ENCODE measurements around the gene CAPZB. TPM values are rescaled to one million over a fixed set of nuclear protein-coding genes. Genes with fewer than 3 reads are reported as not detected.
A peak's percentile ranks its signal among the peaks of the same experiment; 100 is the strongest.

The CAPZB gene
- polyA plus RNA-seq, 1 experiment, result 312 TPM

DNA sequence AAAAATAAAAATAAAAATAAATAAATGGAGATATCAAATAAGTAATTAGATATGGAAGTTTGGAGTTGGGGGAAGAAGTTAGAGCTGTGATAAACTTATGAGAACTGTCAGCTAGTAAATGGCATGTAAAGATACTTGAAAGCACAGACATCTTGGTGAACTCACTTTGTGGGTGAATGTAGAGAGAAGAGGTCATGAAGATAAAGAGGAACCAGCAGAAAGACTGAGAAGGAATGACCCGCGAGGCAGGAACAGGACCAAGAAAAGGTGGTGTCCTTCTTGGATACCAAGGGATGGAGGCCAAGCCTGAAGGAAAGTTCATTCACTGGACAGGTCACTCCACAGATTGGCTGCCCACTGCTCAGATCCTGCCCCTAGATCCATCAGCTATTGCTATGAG, 4.7 kb upstream of the CAPZB start:
- ChIA-PET CTCF (interaction anchor here (0.9 kb wide), 1 partner anchor 214 kb away, joined by 3 read pairs; no protein-coding TSS in a partner anchor), POLR2A (no interaction called here)
- H3K27ac ChIP-seq (ENCODE audit: low read depth, low read length), result no peak overlapping the region
- TF ChIP-seq, protein P1, sequence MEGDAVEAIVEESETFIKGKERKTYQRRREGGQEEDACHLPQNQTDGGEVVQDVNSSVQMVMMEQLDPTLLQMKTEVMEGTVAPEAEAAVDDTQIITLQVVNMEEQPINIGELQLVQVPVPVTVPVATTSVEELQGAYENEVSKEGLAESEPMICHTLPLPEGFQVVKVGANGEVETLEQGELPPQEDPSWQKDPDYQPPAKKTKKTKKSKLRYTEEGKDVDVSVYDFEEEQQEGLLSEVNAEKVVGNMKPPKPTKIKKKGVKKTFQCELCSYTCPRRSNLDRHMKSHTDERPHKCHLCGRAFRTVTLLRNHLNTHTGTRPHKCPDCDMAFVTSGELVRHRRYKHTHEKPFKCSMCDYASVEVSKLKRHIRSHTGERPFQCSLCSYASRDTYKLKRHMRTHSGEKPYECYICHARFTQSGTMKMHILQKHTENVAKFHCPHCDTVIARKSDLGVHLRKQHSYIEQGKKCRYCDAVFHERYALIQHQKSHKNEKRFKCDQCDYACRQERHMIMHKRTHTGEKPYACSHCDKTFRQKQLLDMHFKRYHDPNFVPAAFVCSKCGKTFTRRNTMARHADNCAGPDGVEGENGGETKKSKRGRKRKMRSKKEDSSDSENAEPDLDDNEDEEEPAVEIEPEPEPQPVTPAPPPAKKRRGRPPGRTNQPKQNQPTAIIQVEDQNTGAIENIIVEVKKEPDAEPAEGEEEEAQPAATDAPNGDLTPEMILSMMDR (IDR thresholded peaks at IDR 0.05; ENCODE audit: low read depth, low read length), result no peak
- H3K4me3 ChIP-seq (ENCODE audit: low read depth, low read length), result no peak overlapping the region
- H3K27me3 ChIP-seq (ENCODE audit: control insufficient read depth, insufficient read depth, low read length), result no peaks in the 10 kb centered on the region
- DNase-seq (ENCODE audit: low read depth, low spot score), result no peak
- H3K9me3 ChIP-seq (ENCODE audit: control insufficient read depth, insufficient read depth, low read length), result no peaks in the 10 kb centered on the region; the same call in 1 of the 2 replicates

DNA sequence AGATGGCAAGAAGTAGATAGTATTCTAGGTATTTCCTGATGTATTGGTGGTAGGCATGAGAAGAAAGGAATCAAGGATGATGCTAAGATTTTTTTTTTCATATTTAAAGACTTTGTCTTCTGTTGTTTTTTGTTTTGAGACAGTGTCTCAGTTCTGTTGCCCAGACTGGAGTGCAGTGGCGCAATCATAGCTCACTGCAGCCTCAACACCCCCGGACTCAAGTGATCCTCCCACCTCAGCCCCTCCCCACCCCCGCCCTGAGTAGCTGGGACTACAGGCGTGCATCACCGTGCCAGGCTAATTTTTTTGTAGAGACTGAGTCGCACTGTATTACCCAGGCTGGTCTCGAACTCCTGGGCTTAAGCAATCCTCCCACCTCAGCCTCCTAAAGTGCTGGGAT, 2.8 kb upstream of the CAPZB start:
- TF ChIP-seq, protein P1 (IDR thresholded peaks at IDR 0.05; ENCODE audit: low read depth, low read length), result no peak

DNA sequence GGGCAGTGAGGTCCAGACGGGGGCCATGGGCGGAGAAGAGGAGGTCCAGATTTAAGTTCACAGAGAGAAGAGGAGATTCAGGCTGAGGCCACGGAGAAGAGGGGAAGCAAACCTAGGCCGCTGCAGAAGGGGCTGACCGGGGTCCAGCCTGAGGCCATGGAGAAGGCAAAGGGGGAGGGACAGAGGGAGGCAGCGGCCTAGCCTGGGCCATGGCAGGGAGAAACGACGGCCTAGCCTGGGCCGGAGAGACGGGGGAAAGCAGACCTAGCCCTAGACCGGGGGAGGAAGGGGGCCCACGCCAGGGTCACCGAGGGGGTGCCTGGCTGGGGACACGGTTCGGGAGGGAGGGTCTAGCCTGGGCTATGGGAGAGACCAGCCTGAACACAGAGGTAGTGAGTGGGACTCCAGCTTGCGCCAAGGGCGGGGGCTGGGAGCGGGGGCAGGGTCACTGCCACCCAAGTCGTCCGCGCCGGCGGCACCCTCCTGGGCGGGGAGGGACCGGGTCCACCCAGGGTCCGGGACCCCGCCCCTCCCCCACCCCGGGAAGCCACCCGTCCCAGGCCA, 459 bp downstream of the CAPZB start:
- TF ChIP-seq, protein P1 (IDR thresholded peaks at IDR 0.05; ENCODE audit: low read depth, low read length), result no peak
- ChIA-PET POLR2A (interaction anchor here (0.5 kb wide), 2 partner anchors 11 to 126 kb away, joined by 4 to 6 read pairs; no protein-coding TSS in a partner anchor), CTCF (interaction anchor here (1.0 kb wide), 2 partner anchors 16 to 169 kb away, joined by 3 to 4 read pairs; no protein-coding TSS in a partner anchor)
- DNase-seq (ENCODE audit: low read depth, low spot score), result no peak
- Histone ChIP-seq H3K27ac (ENCODE audit: low read depth, low read length) (peak overlapping the region; percentile 78), H3K4me3 (ENCODE audit: low read depth, low read length) (peak overlapping the region; percentile 94), H3K9me3 (ENCODE audit: control insufficient read depth, insufficient read depth, low read length) (peaks cover 3% of the 10 kb centered on the region; the same call in 1 of the 2 replicates), H3K27me3 (ENCODE audit: control insufficient read depth, insufficient read depth, low read length) (no peaks in the 10 kb centered on the region)

More for the DNA sequence above, 2.8 kb upstream of the CAPZB start:
- Histone ChIP-seq H3K27ac (ENCODE audit: low read depth, low read length) (no peak overlapping the region), H3K4me3 (ENCODE audit: low read depth, low read length) (no peak overlapping the region), H3K9me3 (ENCODE audit: control insufficient read depth, insufficient read depth, low read length) (peaks cover 3% of the 10 kb centered on the region; the same call in 1 of the 2 replicates), H3K27me3 (ENCODE audit: control insufficient read depth, insufficient read depth, low read length) (no peaks in the 10 kb centered on the region)
- POLR2A ChIA-PET, result no interaction called here
- DNase-seq (ENCODE audit: low read depth, low spot score), result no peak
- CTCF ChIA-PET, result interaction anchor here (0.5 to 2.0 kb wide), 16 partner anchors 8 to 172 kb away, joined by 3 to 8 read pairs (median 4); no protein-coding TSS in a partner anchor

DNA sequence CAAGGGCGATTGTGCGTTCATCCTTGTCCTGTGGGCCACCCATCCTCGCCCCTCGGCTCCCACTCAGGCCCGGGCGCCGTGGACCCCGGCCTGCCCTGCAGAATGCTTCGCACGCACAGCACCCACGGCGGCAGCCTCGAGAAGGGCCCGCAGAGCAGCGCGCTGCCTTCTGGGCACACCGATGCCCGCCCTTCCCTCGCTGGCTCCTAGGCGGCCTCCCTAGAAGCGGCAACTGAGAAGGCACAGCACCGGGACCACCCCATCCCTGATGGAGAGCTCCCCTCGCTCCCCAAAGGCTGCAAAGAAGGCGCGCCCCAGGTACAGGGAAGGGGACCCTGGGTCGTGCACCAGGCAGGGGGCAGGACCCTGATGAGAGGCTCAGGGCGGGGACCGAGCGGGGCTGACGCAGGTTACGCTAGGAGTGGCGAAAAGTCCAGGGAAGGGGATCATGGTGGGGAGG, 971 bp downstream of the CAPZB start:
- H3K27me3 ChIP-seq (ENCODE audit: control insufficient read depth, insufficient read depth, low read length), result no peaks in the 10 kb centered on the region
- ChIA-PET CTCF (interaction anchor here (1.0 kb wide), 1 partner anchor 15 kb away, joined by 4 read pairs; no protein-coding TSS in a partner anchor), POLR2A (no interaction called here)
- DNase-seq (ENCODE audit: low read depth, low spot score), result no peak
- H3K27ac ChIP-seq (ENCODE audit: low read depth, low read length), result peak overlapping the region; percentile 78
- peak overlapping the region; percentile 94 for H3K4me3 ChIP-seq (ENCODE audit: low read depth, low read length)
- H3K9me3 ChIP-seq (ENCODE audit: control insufficient read depth, insufficient read depth, low read length), result peaks cover 3% of the 10 kb centered on the region; the same call in 1 of the 2 replicates
- TF ChIP-seq, protein P1 (IDR thresholded peaks at IDR 0.05; ENCODE audit: low read depth, low read length), result no peak

DNA sequence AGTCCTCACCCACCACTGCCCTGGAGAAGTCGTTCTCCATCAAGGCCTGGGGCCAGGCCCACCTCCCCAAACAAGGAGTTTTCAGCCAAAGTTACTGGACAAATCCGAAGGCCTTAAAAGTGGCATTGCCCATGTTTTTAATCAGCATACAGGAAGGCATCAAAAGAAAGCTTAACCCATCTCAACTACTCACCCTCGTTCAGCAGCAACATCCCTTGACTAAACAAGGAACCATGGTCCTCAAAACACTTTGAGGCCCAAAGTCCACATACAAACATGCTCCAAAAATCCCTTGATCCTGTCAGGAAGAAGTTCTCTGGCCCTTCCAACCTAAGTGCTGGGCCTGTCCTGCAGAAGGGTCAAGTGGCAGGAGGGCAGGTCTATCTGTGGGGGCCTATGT, 1.6 kb downstream of the CAPZB start:
- ChIA-PET POLR2A (no interaction called here), CTCF (interaction anchor here (0.5 to 0.9 kb wide), 2 partner anchors 23 to 170 kb away, joined by 3 read pairs; no protein-coding TSS in a partner anchor)
- TF ChIP-seq, protein P1 (IDR thresholded peaks at IDR 0.05; ENCODE audit: low read depth, low read length), result no peak
- H3K27ac ChIP-seq (ENCODE audit: low read depth, low read length), result no peak overlapping the region
- no peak for DNase-seq (ENCODE audit: low read depth, low spot score)
- peaks cover 3% of the 10 kb centered on the region; the same call in 1 of the 2 replicates for H3K9me3 ChIP-seq (ENCODE audit: control insufficient read depth, insufficient read depth, low read length)
- peak overlapping the region; percentile 94 for H3K4me3 ChIP-seq (ENCODE audit: low read depth, low read length)
- H3K27me3 ChIP-seq (ENCODE audit: control insufficient read depth, insufficient read depth, low read length), result no peaks in the 10 kb centered on the region
